A549 (cell line): Measurements from ENCODE around the gene NFIA.

ENCODE experiments used
- CEBPB ChIP-seq, 2 experiments: fragments of >200 bp in 1 of 2; sonication (Bioruptor Twin) in 1 of 2; formaldehyde crosslinking in 1 of 2; IDR thresholded peaks; 2 replicates each; pipeline ENCODE4 v1.6.1; 2012 to 2016
- CHD2 ChIP-seq: fragments of 150-350 bp; IDR thresholded peaks from 2 replicates; pipeline ENCODE4 v1.6.1; 2014; ENCODE audit warnings: low read length; ENCODE audit not compliant: partially characterized antibody
- EHF ChIP-seq: fragments of 250-450 bp; sonication (Bioruptor Pico); IDR thresholded peaks from 2 replicates; pipeline ENCODE4 v1.5.0; 2020; ENCODE audit warnings: mild to moderate bottlenecking
- EP300 ChIP-seq, 2 experiments: fragments of >200 bp; sonication (Bioruptor Twin); formaldehyde crosslinking; IDR thresholded peaks; 2 replicates in 1 of 2; 3 replicates in 1 of 2; pipeline ENCODE4 v1.6.1; 2016 to 2017
- ESRRA ChIP-seq: fragments of 150-350 bp; IDR thresholded peaks from 2 replicates; pipeline ENCODE4 v1.6.1; 2014; ENCODE audit warnings: mild to moderate bottlenecking, low read length, borderline replicate concordance
- KDM1A ChIP-seq: fragments of 200-600 bp; sonication (generic); IDR thresholded peaks from 2 replicates; pipeline ENCODE4 v1.6.1; 2016; ENCODE audit warnings: low read depth, mild to moderate bottlenecking
- POLR2A ChIP-seq: IDR thresholded peaks from 2 replicates; pipeline ENCODE4 v1.6.1; 2012; ENCODE audit warnings: mild to moderate bottlenecking, low read length
- ZNF302 ChIP-seq: fragments of 250-450 bp; sonication (Bioruptor Pico); IDR thresholded peaks from 2 replicates; pipeline ENCODE4 v1.9.0; 2021; ENCODE audit warnings: inconsistent platforms, mild to moderate bottlenecking, moderate library complexity
- TF ChIP-seq, protein P1 (sequence below): fragments of >200 bp; sonication (Bioruptor Twin); formaldehyde crosslinking; IDR thresholded peaks from 3 replicates; pipeline ENCODE4 v1.6.1; 2016
- TF ChIP-seq, protein P2 (sequence below): fragments of >200 bp; sonication (Bioruptor Twin); formaldehyde crosslinking; IDR thresholded peaks from 3 replicates; pipeline ENCODE4 v1.5.1; 2016

DNA sequence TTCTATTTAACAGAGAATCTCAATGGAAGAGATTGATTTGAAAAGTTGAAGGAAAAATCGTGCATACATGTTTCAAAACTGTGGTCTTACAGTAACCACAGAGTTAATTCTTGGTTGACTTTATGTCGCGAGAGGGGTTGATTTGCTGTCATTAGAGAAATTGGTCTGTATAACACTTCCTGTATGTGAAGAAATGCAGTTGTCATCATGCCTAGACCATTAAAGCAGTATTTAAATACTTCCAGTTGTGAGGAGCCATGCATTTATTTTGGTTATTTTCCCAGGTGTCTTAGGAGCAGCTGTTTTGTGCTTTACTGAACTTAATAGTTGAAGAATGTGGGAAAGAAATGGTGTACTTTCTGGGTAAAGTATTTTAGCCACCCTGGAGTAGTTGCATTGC lies 76.2 kb downstream of the NFIA start:
- TF ChIP-seq, protein P1, sequence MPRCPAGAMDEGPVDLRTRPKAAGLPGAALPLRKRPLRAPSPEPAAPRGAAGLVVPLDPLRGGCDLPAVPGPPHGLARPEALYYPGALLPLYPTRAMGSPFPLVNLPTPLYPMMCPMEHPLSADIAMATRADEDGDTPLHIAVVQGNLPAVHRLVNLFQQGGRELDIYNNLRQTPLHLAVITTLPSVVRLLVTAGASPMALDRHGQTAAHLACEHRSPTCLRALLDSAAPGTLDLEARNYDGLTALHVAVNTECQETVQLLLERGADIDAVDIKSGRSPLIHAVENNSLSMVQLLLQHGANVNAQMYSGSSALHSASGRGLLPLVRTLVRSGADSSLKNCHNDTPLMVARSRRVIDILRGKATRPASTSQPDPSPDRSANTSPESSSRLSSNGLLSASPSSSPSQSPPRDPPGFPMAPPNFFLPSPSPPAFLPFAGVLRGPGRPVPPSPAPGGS: no peak
- TF ChIP-seq, protein P2, sequence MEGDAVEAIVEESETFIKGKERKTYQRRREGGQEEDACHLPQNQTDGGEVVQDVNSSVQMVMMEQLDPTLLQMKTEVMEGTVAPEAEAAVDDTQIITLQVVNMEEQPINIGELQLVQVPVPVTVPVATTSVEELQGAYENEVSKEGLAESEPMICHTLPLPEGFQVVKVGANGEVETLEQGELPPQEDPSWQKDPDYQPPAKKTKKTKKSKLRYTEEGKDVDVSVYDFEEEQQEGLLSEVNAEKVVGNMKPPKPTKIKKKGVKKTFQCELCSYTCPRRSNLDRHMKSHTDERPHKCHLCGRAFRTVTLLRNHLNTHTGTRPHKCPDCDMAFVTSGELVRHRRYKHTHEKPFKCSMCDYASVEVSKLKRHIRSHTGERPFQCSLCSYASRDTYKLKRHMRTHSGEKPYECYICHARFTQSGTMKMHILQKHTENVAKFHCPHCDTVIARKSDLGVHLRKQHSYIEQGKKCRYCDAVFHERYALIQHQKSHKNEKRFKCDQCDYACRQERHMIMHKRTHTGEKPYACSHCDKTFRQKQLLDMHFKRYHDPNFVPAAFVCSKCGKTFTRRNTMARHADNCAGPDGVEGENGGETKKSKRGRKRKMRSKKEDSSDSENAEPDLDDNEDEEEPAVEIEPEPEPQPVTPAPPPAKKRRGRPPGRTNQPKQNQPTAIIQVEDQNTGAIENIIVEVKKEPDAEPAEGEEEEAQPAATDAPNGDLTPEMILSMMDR: no peak
- TF ChIP-seq KDM1A: no peak
- no peak for TF ChIP-seq EP300 (IDR thresholded peaks at IDR 0.05)
- TF ChIP-seq POLR2A: no peak
- no peak for TF ChIP-seq EHF (CRISPR knock-in tag)
- no peak for TF ChIP-seq CEBPB (IDR thresholded peaks at IDR 0.05)
- TF ChIP-seq CHD2: no peak
- TF ChIP-seq ESRRA: no peak
- TF ChIP-seq ZNF302: no peak
